Stimulated activated naive CD4-positive, alpha-beta T cell (primary cell): Measurements from ENCODE around the gene GRID2IP.

ENCODE experiments used
- DNase-seq, 6 experiments: peaks; one replicate each; lab custom pipeline; 2025; lab: John Stamatoyannopoulos, UW

Gene GRID2IP

GRCh38 chr7:6520163-6520981 lies 30.9 kb downstream of the GRID2IP start:
- no peak for DNase-seq

DNA sequence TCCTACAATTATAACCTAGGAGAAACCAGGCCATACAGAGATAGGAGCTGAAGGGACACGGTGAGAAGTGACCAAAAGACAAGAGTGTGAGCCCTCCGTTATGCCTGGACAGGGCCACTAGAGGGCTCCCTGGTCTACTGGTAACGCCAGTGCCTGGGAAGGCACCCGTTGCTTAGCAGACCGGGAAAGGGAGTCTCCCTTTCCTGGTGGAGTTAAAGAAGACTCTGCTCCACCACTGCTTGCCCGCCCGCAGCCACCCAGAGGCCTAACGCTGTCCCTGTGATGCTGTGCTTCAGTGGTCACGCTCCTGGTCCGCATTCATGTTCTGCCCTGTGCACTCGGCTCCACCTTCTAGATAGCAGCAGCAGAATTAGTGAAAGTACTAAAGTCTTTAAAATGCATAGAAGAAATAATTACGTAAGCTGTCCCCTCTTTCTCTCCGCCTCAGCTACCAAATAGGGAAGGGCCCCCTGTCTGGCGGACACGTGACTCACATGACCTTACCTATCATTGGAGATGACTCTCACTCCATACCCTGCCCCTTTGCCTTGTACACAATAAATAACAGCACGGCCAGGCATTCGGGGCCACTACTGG lies 34.8 kb downstream of the GRID2IP start:
- peak; percentile 30 to 63 (median 46) for DNase-seq

- no peak for DNase-seq
Observed at GRCh38 chr7:6513541-6513940, 37.7 kb downstream of the GRID2IP start.

DNA sequence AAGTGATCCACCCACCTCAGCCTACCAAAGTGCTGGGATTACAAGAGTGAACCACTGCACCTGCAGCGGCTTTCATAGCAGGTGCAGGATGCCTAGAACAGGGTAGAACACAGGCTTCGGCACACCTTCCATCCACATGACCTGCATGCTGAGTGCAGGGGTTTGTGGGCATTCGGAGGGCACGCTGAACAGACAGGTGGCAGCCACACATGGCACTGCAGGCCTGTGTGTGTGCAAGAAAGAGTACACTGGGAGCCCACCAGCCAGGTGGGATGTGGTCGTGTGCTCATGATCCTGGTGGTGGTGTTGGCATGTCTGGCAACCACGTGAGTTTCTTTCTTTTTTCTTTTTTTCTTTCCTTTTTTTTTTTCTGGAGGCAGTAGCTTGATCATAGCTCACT lies 38.4 kb downstream of the GRID2IP start:
- no peak for DNase-seq

DNA sequence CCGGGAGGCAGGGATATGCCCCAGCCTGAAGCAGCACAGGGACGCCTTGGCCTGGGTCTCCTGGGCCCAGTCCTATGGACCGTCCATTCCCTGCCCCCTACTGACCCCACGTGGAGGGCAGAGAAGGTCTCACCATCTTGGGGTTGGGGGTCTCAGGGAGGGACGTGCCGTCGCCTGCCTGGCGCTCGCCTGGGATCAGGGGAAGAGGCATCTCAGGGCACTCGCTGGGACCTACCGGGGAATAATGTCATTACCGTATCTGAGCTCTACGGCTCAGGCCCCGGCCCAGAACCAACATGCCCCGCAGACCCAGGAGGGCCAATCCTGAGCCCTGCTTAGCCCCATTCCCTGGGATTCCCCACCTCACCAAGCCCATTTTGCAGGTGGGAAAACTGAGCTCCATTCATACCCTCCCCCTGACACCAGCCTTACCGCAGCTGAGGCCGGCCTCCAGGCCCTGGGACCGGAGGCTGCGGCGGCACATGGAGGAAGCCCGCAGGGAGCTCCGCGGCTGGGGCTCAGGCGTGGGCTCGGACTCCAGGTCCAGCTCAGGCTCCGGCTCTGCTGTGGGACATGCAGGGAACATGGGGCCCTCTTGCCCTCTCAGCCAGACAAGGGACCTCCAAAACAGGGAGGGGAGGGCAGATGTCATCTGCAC lies 40.7 kb downstream of the GRID2IP start:
- DNase-seq, result no peak

DNA sequence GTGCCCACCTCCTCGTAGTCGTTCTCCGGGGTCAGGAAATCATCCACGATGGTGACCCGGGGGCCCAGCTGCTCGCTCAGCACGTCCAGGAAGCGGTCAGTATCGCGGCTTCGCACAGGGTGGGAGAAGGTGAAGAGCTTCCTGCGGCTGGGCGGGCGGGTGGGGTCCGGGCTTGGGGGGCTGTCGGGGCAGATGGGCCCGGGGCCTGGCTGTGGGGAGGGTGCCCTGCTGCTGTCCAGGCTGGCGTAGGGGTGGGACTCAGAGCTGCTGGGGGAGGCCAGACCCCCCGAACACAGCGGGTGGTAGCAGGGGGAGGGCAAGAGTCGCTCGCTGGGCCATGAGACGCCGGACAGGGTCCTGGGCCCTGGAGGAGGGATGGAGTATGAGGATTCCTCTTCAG lies 42.3 kb downstream of the GRID2IP start:
- no peak for DNase-seq

DNA sequence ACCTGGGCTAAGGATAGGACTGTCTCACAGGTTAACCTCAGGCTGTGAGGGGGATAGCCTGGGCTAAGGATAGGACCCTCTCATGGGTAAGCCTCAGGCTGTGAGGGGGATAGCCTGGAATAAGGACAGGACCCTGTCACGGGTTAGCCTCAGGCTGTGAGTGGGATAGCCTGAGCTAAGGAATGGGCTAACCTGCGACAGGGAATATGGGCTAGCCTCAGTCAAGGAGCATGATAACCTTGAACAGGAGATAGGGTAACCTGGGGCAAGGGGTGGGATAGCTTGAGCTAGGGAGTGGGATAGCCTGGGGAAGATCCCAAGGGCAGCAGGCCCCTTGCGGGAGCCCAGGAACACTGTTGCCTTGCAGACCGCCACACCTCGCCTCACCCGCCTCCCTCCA lies 42.7 kb downstream of the GRID2IP start:
- DNase-seq, result no peak

- no peak for DNase-seq
Observed at GRCh38 chr7:6507906-6508305, 43.4 kb downstream of the GRID2IP start.

GRCh38 chr7:6505685-6506559 lies 45.3 kb downstream of the GRID2IP start:
- no peak for DNase-seq

DNA sequence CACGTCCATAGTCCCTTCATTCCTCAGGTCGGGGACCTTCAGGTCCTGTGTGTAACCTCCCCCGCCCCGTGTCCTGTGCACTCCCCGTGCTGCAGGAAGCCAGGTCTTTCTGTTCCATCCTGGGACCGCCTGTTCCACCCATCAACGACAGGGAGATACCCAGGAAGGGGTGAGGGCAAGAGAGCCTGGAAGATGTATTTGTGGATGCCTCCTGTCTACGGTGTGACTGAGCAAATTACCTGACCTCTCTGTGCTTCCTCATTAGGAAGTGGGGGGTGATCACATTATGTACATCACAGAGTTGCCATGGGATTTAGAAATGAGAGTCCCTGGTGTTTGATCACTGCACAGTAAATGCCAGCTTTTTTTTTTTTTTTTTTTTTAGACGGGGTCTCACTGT lies 46.3 kb downstream of the GRID2IP start:
- DNase-seq, result no peak

- peak in 2 of 6 experiments; percentile 13 to 22 for DNase-seq
Observed at GRCh38 chr7:6502886-6503285, 48.4 kb downstream of the GRID2IP start.

- DNase-seq, result no peak
Observed at GRCh38 chr7:6501586-6502564, 49.4 kb downstream of the GRID2IP start.

DNA sequence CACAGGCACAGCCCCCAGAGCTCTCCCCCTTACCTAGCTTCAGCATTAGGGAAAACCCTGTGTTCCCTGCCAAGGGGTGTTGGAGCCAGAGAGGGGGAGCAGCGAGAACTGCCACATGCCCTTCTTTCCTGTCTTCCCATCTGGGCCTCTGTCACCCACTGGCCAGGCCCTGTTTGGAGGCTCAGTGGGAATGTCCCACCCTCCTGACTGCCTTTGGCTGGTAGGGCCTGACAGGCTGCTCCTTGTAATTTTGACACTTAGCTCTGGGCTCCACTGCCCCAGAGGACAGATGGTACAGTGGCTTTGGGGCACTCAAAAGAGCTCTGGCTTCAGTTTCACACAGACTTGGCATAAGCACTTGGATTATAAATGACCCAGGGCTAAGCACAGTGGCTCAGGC lies 50.6 kb downstream of the GRID2IP start:
- no peak for DNase-seq

- DNase-seq, result no peak
Observed at GRCh38 chr7:6497994-6498393, 53.3 kb downstream of the GRID2IP start.

DNA sequence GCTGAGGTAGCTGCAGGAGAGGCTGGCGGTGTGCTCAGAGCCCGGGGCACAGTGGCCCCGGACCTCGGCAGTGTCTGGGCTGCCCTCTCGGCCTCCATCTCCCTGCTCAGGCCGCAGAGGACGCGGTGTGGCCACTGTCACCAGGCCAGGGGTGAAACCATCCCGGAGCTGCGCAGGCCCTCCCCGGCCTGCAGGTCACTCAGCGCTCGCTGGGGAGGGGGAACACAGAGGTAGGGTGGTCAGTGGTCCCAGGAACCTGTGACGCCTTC lies 53.7 kb downstream of the GRID2IP start:
- DNase-seq, result no peak

- DNase-seq, result no peak
Observed at GRCh38 chr7:6496842-6497636, 54.2 kb downstream of the GRID2IP start.

- DNase-seq, result no peak
Observed at GRCh38 chr7:6495597-6496262, 55.5 kb downstream of the GRID2IP start.

DNA sequence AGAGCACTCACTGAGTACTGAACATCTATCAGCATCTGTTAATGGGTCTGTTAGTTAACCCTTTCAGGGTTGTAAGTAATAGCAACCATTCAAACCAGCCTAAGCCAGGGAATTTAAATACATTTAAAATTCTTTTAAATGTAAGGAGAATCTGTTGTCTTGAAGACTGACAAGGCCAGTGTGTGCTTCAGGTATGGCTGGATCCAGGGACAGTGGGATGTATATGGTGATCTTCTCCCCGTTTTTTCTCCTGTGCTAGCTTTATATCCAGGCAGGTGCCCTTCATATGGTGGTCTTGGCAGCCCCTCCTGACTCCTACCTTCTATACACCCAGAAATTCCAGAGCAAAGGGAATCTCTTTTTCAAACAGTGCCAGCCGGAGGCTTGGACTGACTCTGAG lies 56.9 kb downstream of the GRID2IP start:
- no peak for DNase-seq

- no peak for DNase-seq
Observed at GRCh38 chr7:6491194-6491593, 60.1 kb downstream of the GRID2IP start.

DNA sequence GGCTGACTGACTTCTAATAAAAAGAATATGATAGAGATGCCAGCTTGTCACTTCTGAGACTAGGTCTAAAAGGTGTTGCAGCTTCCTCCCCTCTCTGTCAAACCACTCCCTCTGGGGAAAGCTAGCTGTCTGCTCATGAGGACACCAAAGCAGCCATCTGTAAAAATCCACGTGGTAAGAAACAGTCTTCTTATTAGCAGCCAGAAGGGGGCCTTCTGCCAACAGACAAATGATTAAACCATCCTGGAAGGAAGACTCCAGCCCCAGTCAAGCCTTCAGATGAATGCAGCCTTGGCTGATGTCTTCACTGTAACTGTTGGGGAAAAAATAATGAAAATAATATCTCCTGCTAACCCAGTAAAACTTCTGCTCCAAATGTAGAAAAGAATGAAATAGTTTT lies 61.6 kb downstream of the GRID2IP start:
- no peak for DNase-seq
